WERI-Rb-1 (cell line): ENCODE results near the gene THBD.

Experiments used
- DNase-seq: peaks from one replicate; pipeline ENCODE4 v3.0.0-alpha.2; 2020
- H3K27ac ChIP-seq: fragments of 250-450 bp; sonication (Bioruptor Pico); 2 replicates; pipeline ENCODE4 v1.5.1; 2020; ENCODE audit warnings: mild to moderate bottlenecking, moderate library complexity
- H3K27me3 ChIP-seq: fragments of 250-450 bp; sonication (Bioruptor Pico); 2 replicates; pipeline ENCODE4 v1.5.1; 2021; ENCODE audit warnings: mild to moderate bottlenecking, low read depth, moderate library complexity; ENCODE audit not compliant: insufficient read depth, severe bottlenecking
- H3K36me3 ChIP-seq: fragments of 250-450 bp; sonication (Bioruptor Pico); 2 replicates; pipeline ENCODE4 v1.5.1; 2020; ENCODE audit warnings: mild to moderate bottlenecking, moderate library complexity
- H3K4me3 ChIP-seq: 2 replicates; pipeline ENCODE4 v1.5.1; 2011; ENCODE audit warnings: low read depth, mild to moderate bottlenecking, control low read depth, low read length
- H3K9me3 ChIP-seq: fragments of 250-450 bp; sonication (Bioruptor Pico); 2 replicates; pipeline ENCODE4 v1.5.1; 2021; ENCODE audit warnings: mild to moderate bottlenecking, moderate library complexity; ENCODE audit not compliant: severe bottlenecking
- TF ChIP-seq, protein P1 (sequence below): IDR thresholded peaks from 2 replicates; pipeline ENCODE4 v1.5.1; 2011; ENCODE audit warnings: low read depth, mild to moderate bottlenecking, control low read depth, inconsistent platforms, low read length

The THBD gene

DNA sequence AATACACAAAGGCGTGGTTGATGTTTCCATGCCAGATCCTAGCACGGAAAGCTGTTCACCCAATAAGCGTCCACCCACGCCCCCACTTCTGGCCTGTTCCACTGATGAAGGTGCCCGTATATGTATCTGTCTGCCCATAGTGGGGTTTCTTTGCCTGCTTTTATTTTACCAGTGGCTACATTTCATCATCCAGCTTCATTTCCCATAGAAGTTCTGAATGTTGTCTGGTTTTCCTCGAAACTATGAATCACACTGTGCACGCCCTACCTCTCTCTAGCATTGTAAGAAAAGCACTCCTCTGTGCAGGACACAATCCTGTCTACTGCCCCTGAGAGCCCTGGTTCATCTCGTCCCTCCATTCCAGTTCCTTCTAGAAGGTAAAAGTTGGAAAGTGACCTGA, 45.5 kb upstream of the THBD start:
- H3K9me3 ChIP-seq, result no peaks in the 10 kb centered on the region
- no peak for DNase-seq
- no peak overlapping the region for H3K27ac ChIP-seq
- no peaks in the 10 kb centered on the region for H3K27me3 ChIP-seq
- H3K36me3 ChIP-seq, result no peaks in the 10 kb centered on the region
- TF ChIP-seq, protein P1, sequence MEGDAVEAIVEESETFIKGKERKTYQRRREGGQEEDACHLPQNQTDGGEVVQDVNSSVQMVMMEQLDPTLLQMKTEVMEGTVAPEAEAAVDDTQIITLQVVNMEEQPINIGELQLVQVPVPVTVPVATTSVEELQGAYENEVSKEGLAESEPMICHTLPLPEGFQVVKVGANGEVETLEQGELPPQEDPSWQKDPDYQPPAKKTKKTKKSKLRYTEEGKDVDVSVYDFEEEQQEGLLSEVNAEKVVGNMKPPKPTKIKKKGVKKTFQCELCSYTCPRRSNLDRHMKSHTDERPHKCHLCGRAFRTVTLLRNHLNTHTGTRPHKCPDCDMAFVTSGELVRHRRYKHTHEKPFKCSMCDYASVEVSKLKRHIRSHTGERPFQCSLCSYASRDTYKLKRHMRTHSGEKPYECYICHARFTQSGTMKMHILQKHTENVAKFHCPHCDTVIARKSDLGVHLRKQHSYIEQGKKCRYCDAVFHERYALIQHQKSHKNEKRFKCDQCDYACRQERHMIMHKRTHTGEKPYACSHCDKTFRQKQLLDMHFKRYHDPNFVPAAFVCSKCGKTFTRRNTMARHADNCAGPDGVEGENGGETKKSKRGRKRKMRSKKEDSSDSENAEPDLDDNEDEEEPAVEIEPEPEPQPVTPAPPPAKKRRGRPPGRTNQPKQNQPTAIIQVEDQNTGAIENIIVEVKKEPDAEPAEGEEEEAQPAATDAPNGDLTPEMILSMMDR, result no peak
- H3K4me3 ChIP-seq, result no peak overlapping the region

DNA sequence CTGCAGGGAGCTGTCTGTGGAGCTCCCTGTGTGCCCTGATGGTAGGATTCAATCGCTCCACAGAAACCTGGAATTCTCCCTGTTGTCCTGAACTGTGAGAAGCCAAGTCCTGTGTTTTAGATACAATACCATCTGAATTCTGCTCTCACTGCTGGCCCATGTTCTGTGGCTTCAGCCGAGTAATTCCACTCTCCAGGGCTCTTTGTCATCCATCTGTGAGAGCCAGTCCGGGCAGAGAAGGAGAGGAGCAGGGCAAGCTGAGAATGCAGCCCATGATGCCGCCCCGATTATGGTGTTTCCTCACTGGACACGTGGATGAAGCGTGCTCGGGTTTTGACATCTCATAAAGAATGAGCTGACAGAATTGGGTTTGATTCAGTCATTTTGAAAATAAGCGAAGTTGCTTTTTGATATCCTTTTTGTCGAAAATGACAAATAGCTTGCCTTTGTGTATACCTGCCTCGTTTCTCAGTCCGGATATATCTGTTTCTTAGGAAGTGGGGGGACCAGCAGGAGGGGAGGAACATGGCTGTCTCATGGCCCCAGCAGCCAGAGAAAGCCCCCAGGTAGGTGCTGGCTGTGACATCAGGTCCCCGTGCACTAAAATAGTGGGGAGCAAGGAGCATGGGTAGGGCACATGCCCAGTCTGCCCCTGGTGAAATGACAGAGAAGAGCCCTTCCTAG, 44.9 kb upstream of the THBD start:
- no peak for DNase-seq
- Histone ChIP-seq H3K27ac (no peak overlapping the region), H3K9me3 (no peaks in the 10 kb centered on the region), H3K27me3 (no peaks in the 10 kb centered on the region), H3K36me3 (no peaks in the 10 kb centered on the region), H3K4me3 (no peak overlapping the region)
- TF ChIP-seq, protein P1, result no peak

DNA sequence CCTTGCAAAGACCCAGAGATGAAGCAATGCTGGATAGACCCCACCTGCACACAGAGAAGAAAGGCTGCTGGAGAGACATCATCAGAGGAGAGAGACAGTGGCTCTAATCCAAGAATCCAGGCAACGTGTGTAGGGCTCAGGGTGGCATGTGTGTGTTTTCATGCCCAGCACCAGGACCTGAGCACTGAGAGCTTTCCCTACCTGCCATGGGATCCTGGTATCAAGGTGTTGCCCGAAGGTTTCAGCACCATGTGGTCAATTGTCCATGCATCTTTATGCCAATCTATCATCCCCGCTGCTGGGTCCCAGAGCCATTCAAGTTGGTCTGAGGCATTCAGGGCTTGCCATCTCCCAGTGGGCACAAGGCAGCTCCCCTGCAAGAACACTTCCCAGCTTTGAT, 44.1 kb upstream of the THBD start:
- no peak for DNase-seq
- Histone ChIP-seq H3K9me3 (no peaks in the 10 kb centered on the region), H3K27me3 (no peaks in the 10 kb centered on the region), H3K4me3 (no peak overlapping the region), H3K27ac (no peak overlapping the region), H3K36me3 (no peaks in the 10 kb centered on the region)
- TF ChIP-seq, protein P1, result no peak

DNA sequence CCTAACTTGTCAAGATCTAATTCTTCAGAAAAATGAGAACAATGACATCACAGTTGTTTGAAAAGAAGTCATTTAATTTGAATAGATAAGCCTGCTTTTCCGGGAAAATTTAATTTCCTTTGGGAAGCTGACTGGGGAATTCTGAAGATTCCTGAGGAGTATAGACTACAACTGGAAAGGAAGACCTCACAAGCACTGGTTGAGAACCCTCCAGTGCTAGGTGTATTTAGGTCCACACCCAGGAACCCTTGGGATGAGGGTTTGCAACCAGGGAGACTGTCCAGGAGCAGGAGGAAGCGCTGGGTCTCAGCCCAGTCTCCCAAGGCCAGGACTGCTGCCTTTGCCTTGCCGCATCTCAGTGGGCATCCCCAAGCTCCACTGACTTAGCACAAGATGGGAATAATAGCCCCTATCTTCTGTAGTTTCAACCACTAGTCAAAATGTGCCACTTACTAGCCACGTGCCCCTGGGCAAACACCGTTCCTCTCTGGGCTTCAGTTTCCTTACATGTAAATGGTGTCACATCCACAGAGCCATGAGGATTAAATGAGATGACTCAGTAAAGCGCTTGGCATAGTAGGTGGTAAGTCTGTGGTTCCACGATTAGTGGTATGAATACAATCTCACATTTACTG, 43.5 kb upstream of the THBD start:
- TF ChIP-seq, protein P1, result no peak
- Histone ChIP-seq H3K36me3 (no peaks in the 10 kb centered on the region), H3K27ac (no peak overlapping the region), H3K27me3 (no peaks in the 10 kb centered on the region), H3K4me3 (no peak overlapping the region), H3K9me3 (no peaks in the 10 kb centered on the region)
- no peak for DNase-seq

DNA sequence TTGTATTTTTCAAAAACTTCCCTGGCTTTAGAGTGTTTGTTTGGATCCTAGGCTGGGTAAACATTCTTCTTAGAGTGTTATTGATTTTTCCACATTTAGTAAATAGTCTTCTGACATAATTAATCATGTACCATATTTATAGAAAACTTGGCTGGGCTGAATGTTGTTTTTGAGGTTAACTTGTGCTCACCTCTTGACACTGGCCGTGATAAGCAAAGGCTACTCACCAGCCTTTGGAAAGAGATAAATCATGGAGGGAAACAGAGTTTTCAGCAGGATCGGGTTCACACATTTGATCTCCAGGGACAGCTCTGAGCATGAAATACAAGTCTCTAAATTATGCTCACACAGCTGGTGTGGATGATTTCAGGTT, 42.9 kb upstream of the THBD start:
- Histone ChIP-seq H3K4me3 (no peak overlapping the region), H3K36me3 (no peaks in the 10 kb centered on the region), H3K27ac (no peak overlapping the region), H3K27me3 (no peaks in the 10 kb centered on the region), H3K9me3 (no peaks in the 10 kb centered on the region)
- DNase-seq, result no peak
- TF ChIP-seq, protein P1, result no peak
